Keratinocyte (primary cell): Measurements from ENCODE around the gene STX8. TPM values are rescaled to one million over a fixed set of nuclear protein-coding genes. Genes with fewer than 3 reads are reported as not detected.
"Not testable (repeated sequence)": the region's sequence is repeated elsewhere in the genome, so short reads cannot be mapped to it uniquely, and the experiment has no call there.

ENCODE experiments used
- DNase-seq: peaks from one replicate; pipeline ENCODE4 v3.0.0-alpha.2; 2011; ENCODE audit warnings: low read depth, missing footprints, low spot score
- FAIRE-seq: peaks from 2 replicates; lab custom pipeline; 2011; peaks lifted over from hg19 to GRCh38; lab: Jason Lieb, UNC
- H2AFZ ChIP-seq: 2 replicates; pipeline ENCODE4 v1.6.0; 2012; ENCODE audit warnings: low read length, control low read depth, inconsistent platforms; ENCODE audit not compliant: control insufficient read depth
- H3K27ac ChIP-seq: 2 replicates; pipeline ENCODE4 v1.5.1; 2011; ENCODE audit warnings: low read length; ENCODE audit not compliant: control insufficient read depth, insufficient read depth
- H3K27me3 ChIP-seq: 3 replicates; pipeline ENCODE4 v1.6.0; 2011; ENCODE audit warnings: low read length; ENCODE audit not compliant: control insufficient read depth, insufficient read depth; ENCODE audit errors: extremely low read depth
- H3K36me3 ChIP-seq, 2 experiments: 2 replicates in 1 of 2; 3 replicates in 1 of 2; pipeline ENCODE4 v1.5.1; 2011; ENCODE audit warnings: low read length in 2 of 2, mild to moderate bottlenecking in 1 of 2; ENCODE audit not compliant: control insufficient read depth in 2 of 2, insufficient read depth in 2 of 2; ENCODE audit errors: extremely low read depth in 1 of 2
- H3K4me1 ChIP-seq: 3 replicates; pipeline ENCODE4 v1.5.1; 2011; ENCODE audit warnings: low read length; ENCODE audit not compliant: control insufficient read depth, insufficient read depth; ENCODE audit errors: extremely low read depth
- H3K4me2 ChIP-seq: 3 replicates; pipeline ENCODE4 v1.6.0; 2011; ENCODE audit warnings: low read depth, low read length; ENCODE audit not compliant: control insufficient read depth, insufficient read depth; ENCODE audit errors: extremely low read depth
- H3K4me3 ChIP-seq, 3 experiments: fragments of 200-600 bp in 1 of 3; sonication (generic) in 1 of 3; 2 replicates in 2 of 3; 3 replicates in 1 of 3; pipeline ENCODE4 v1.5.1; 2011 to 2016; ENCODE audit warnings: low read length in 3 of 3, mild to moderate bottlenecking in 3 of 3, control low read depth in 2 of 3, inconsistent platforms in 1 of 3, low read depth in 1 of 3, mixed read lengths in 1 of 3, mixed run types in 1 of 3, moderate library complexity in 1 of 3; ENCODE audit not compliant: control insufficient read depth in 2 of 3, insufficient read depth in 2 of 3; ENCODE audit errors: extremely low read depth in 1 of 3
- H3K79me2 ChIP-seq: 2 replicates; pipeline ENCODE4 v1.6.0; 2012; ENCODE audit warnings: low read length; ENCODE audit not compliant: control insufficient read depth, insufficient read depth
- H3K9ac ChIP-seq: 3 replicates; pipeline ENCODE4 v1.6.0; 2011; ENCODE audit warnings: low read length; ENCODE audit not compliant: control insufficient read depth, insufficient read depth; ENCODE audit errors: extremely low read depth
- H3K9me1 ChIP-seq: 3 replicates; pipeline ENCODE4 v1.6.0; 2011; ENCODE audit warnings: low read length; ENCODE audit not compliant: control insufficient read depth, insufficient read depth; ENCODE audit errors: extremely low read depth
- H3K9me3 ChIP-seq: 2 replicates; pipeline ENCODE4 v1.5.1; 2012; ENCODE audit warnings: low read depth, low read length; ENCODE audit not compliant: control insufficient read depth
- H4K20me1 ChIP-seq: 3 replicates; pipeline ENCODE4 v1.6.0; 2011; ENCODE audit warnings: low read length; ENCODE audit not compliant: control insufficient read depth, insufficient read depth; ENCODE audit errors: extremely low read depth
- CTCF ChIP-seq, 3 experiments: IDR thresholded peaks in 1 of 3; conservative IDR thresholded peaks in 1 of 3; optimal IDR thresholded peaks in 1 of 3; 2 replicates in 2 of 3; 3 replicates in 1 of 3; pipeline versions ENCODE3 to v1.5.1; 2011; ENCODE audit warnings: low read length in 3 of 3, mild to moderate bottlenecking in 3 of 3, moderate library complexity in 2 of 3, control low read depth in 1 of 3, inconsistent platforms in 1 of 3; ENCODE audit not compliant: insufficient read depth in 2 of 3; ENCODE audit errors: extremely low read depth in 1 of 3
- EZH2 ChIP-seq: IDR thresholded peaks from one replicate; pipeline ENCODE4 v1.6.1; 2012; ENCODE audit warnings: inconsistent platforms, mild to moderate bottlenecking, low read length, moderate library complexity
- dilution Hi-C: fragments of 300-500 bp; cut with MboI; formaldehyde crosslinking; loops from one replicate; pipeline ENCODE4 v1.7.0; 2020; ENCODE audit warnings: low sequenced_read_pairs; ENCODE audit not compliant: extremely low pct_ligation_motif_present
- polyA plus RNA-seq, 5 experiments: library from polyadenylated mRNA; depleted of rRNA in 3 of 5; stranded (reverse) in 3 of 5; stranded (forward) in 1 of 5; unstranded in 1 of 5; fragments of >200 nt; gene quantifications; 1 replicate in 1 of 5; 2 replicates in 3 of 5; 3 replicates in 1 of 5; pipeline versions ENCODE4 v1.2.1 to v1.2.3, GENCODE V29; 2011 to 2012; ENCODE audit warnings: missing spikeins in 2 of 5, low read depth in 1 of 5, low replicate concordance in 1 of 5

Gene STX8
- polyA plus RNA-seq, 1 donor (not counting 4 experiments of a cell fraction or from before 2014, with no cell fraction given): 90.3 TPM

GRCh38 chr17:9456330-9456729 lies 119.3 kb downstream of the STX8 start:
- H3K27ac ChIP-seq: no peak overlapping the region
- no peaks in the 10 kb centered on the region for H3K27me3 ChIP-seq
- H3K4me1 ChIP-seq: no peaks in the 10 kb centered on the region
- H3K9me1 ChIP-seq: no peaks in the 10 kb centered on the region
- H3K4me2 ChIP-seq: no peak overlapping the region
- H4K20me1 ChIP-seq: no peaks in the 10 kb centered on the region
- TF ChIP-seq EZH2 (no peak), CTCF (optimal IDR thresholded peaks at IDR 0.05 in 1 of 3, IDR thresholded peaks at IDR 0.05 in 1 of 3, conservative IDR thresholded peaks at IDR 0.05 in 1 of 3; ENCODE audit: extremely low read depth in 1 of 3, insufficient read depth in 2 of 3, low read length in 3 of 3) (no peak)
- no peaks in the 10 kb centered on the region for H3K9me3 ChIP-seq
- H2AFZ ChIP-seq: no peak overlapping the region
- no peak overlapping the region for H3K9ac ChIP-seq
- dilution Hi-C loops: no loop called here
- no peak for DNase-seq
- no peaks in the 10 kb centered on the region for H3K79me2 ChIP-seq
- no peak overlapping the region for H3K4me3 ChIP-seq
- no peaks in the 10 kb centered on the region for H3K36me3 ChIP-seq
- FAIRE-seq: no peak

- dilution Hi-C loops: no loop called here
- H3K27me3 ChIP-seq: no peaks in the 10 kb centered on the region
- no peak overlapping the region for H3K27ac ChIP-seq
- H2AFZ ChIP-seq: no peak overlapping the region
- no peaks in the 10 kb centered on the region for H3K9me1 ChIP-seq
- no peak overlapping the region for H3K4me3 ChIP-seq
- no peak for TF ChIP-seq CTCF (optimal IDR thresholded peaks at IDR 0.05 in 1 of 3, IDR thresholded peaks at IDR 0.05 in 1 of 3, conservative IDR thresholded peaks at IDR 0.05 in 1 of 3; ENCODE audit: extremely low read depth in 1 of 3, insufficient read depth in 2 of 3, low read length in 3 of 3)
- TF ChIP-seq EZH2: no peak
- DNase-seq (no peak), FAIRE-seq (no peak)
- no peak overlapping the region for H3K9ac ChIP-seq
- no peaks in the 10 kb centered on the region for H4K20me1 ChIP-seq
- no peaks in the 10 kb centered on the region for H3K4me1 ChIP-seq
- H3K36me3 ChIP-seq: no peaks in the 10 kb centered on the region
- no peak overlapping the region for H3K4me2 ChIP-seq
- H3K9me3 ChIP-seq: no peaks in the 10 kb centered on the region
- no peaks in the 10 kb centered on the region for H3K79me2 ChIP-seq
These were observed 123.7 kb downstream of the STX8 start for GRCh38 chr17:9451934-9452333.

DNA sequence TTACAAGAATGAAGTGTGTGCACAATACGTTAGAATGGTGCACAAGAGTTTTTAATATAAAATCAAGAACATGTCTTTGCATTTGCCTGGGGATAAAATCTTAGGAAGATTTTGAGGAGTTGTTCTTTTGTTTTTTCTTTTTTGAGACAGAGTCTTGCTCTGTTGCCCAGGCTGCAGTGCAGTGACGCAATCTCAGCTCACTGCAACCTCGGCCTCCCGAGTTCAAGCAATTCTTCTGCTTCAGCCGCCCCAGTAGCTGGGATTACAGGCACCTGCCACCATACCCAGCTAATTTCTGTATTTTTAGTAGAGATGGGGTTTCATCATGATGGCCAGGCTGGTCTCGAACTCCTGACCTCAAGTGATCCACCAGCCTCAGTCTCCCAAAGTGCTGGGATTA lies 128.3 kb downstream of the STX8 start:
- FAIRE-seq, H2AFZ ChIP-seq, H3K9me1 ChIP-seq, DNase-seq, H4K20me1 ChIP-seq, H3K4me1 ChIP-seq, dilution Hi-C loops, H3K79me2 ChIP-seq, H3K4me3 ChIP-seq, H3K9me3 ChIP-seq, H3K27ac ChIP-seq, H3K4me2 ChIP-seq, H3K36me3 ChIP-seq, H3K27me3 ChIP-seq, H3K9ac ChIP-seq: not testable (repeated sequence)
